GM19397 (cell line): Measurements from ENCODE around the gene ATP1A3.

Experiments
- ATAC-seq: cut with Tn5 transposase; IDR thresholded peaks from one replicate; pipeline ENCODE4 v1.9.1; 2021; ENCODE audit warnings: mild to moderate bottlenecking, moderate library complexity; ENCODE audit not compliant: unreplicated experiment

The ATP1A3 gene

GRCh38 chr19:41918653-41919244 is 75.3 kb downstream of the ATP1A3 start:
- no peak for ATAC-seq

- ATAC-seq: no peak
Observed at GRCh38 chr19:41918095-41918494, 75.9 kb downstream of the ATP1A3 start.

- no peak for ATAC-seq
Observed at GRCh38 chr19:41917676-41918075, 76.4 kb downstream of the ATP1A3 start.
